DMS53 treated with DMSO at 0.1 percent for 48 hours (cell line): Measurements from ENCODE around the gene TAF4.

Source experiments
- DNase-seq: peaks from one replicate; lab custom pipeline; 2025; ENCODE audit not compliant: unreplicated experiment; lab: John Stamatoyannopoulos, UW

The TAF4 gene

GRCh38 chr20:61934716-61935530, 130.8 kb downstream of the TAF4 start:
- no peak for DNase-seq

GRCh38 chr20:61933951-61934715, 131.5 kb downstream of the TAF4 start:
- DNase-seq = no peak

- DNase-seq = no peak
Measured at GRCh38 chr20:61933481-61933950, 132.2 kb downstream of the TAF4 start.

- DNase-seq = no peak
Measured at GRCh38 chr20:61932711-61933480, 132.8 kb downstream of the TAF4 start.

GRCh38 chr20:61932199-61932592, 133.5 kb downstream of the TAF4 start:
- DNase-seq = no peak

- no peak for DNase-seq
Measured at GRCh38 chr20:61931476-61932198, 134.0 kb downstream of the TAF4 start.

- no peak for DNase-seq
Measured at GRCh38 chr20:61930776-61931475, 134.8 kb downstream of the TAF4 start.

GRCh38 chr20:61929971-61930666, 135.6 kb downstream of the TAF4 start:
- no peak for DNase-seq

- no peak for DNase-seq
Measured at GRCh38 chr20:61929561-61929960, 136.1 kb downstream of the TAF4 start.

- no peak for DNase-seq
Measured at GRCh38 chr20:61927826-61928541, 137.7 kb downstream of the TAF4 start.

GRCh38 chr20:61927193-61927825, 138.4 kb downstream of the TAF4 start:
- no peak for DNase-seq

GRCh38 chr20:61926796-61927192, 138.9 kb downstream of the TAF4 start:
- no peak for DNase-seq

GRCh38 chr20:61926253-61926613, 139.4 kb downstream of the TAF4 start:
- DNase-seq = no peak

GRCh38 chr20:61925555-61926252, 140.0 kb downstream of the TAF4 start:
- no peak for DNase-seq

GRCh38 chr20:61924858-61925554, 140.7 kb downstream of the TAF4 start:
- no peak for DNase-seq
